Suprapubic skin (tissue), 4 donors: ENCODE data around the gene CUL1. TPM values are rescaled to one million over a fixed set of nuclear protein-coding genes. Genes with fewer than 3 reads are reported as not detected.

Experiments
- DNase-seq, 2 donors: peaks; one replicate each; pipeline ENCODE4 v3.0.0-alpha.2; 2019; ENCODE audit warnings: low spot score in 2 of 2
- H3K27ac ChIP-seq: fragments of 200-600 bp; sonication (generic); one replicate; pipeline ENCODE4 v1.5.1; 2019
- H3K27me3 ChIP-seq: fragments of 200-600 bp; sonication (generic); one replicate; pipeline ENCODE4 v1.5.1; 2019
- H3K36me3 ChIP-seq: fragments of 200-600 bp; sonication (generic); one replicate; pipeline ENCODE4 v1.5.1; 2019
- H3K4me1 ChIP-seq: fragments of 200-600 bp; sonication (generic); one replicate; pipeline ENCODE4 v1.5.1; 2019
- H3K4me3 ChIP-seq: fragments of 200-600 bp; sonication (generic); one replicate; pipeline ENCODE4 v1.5.1; 2019; ENCODE audit warnings: mild to moderate bottlenecking
- H3K9me3 ChIP-seq: fragments of 200-600 bp; sonication (generic); one replicate; pipeline ENCODE4 v1.5.1; 2019
- EP300 ChIP-seq: sonication (generic); formaldehyde crosslinking; IDR thresholded peaks from one replicate; pipeline ENCODE4 v1.6.1; 2017; ENCODE audit warnings: antibody characterized with exemption
- POLR2A ChIP-seq, 2 donors: fragments of 450-650 bp; IDR thresholded peaks; one replicate each; pipeline ENCODE4 v1.6.1; 2017; ENCODE audit warnings: antibody characterized with exemption in 2 of 2, mild to moderate bottlenecking in 2 of 2, moderate library complexity in 2 of 2
- POLR2AphosphoS5 ChIP-seq, 3 donors: sonication (generic); formaldehyde crosslinking; IDR thresholded peaks; one replicate each; pipeline ENCODE4 v1.6.1; 2017; ENCODE audit warnings: antibody characterized with exemption in 3 of 3
- WGBS: methylation state at CpG from one replicate; pipeline ENCODE4 v1.1.5; 2018; 5-methylcytosine and 5-hydroxymethylcytosine counted together
- total RNA-seq, 4 donors: library from RNA; depleted of rRNA; stranded (reverse); fragments of >200 nt; gene quantifications; one replicate each; pipeline ENCODE4 v1.1.0, GENCODE V29; 2016
- TF ChIP-seq, protein P1 (sequence below), 2 donors: fragments of 200-600 bp in 1 of 2; fragments of 450-650 bp in 1 of 2; sonication (generic) in 1 of 2; IDR thresholded peaks; one replicate each; pipeline ENCODE4 v1.5.1; 2016 to 2019; ENCODE audit warnings: antibody characterized with exemption in 2 of 2, mild to moderate bottlenecking in 1 of 2, moderate library complexity in 1 of 2

The CUL1 gene
- total RNA-seq, 4 donors from 2014 or later = 49.6 to 63.0 (median 56.6) TPM

DNA sequence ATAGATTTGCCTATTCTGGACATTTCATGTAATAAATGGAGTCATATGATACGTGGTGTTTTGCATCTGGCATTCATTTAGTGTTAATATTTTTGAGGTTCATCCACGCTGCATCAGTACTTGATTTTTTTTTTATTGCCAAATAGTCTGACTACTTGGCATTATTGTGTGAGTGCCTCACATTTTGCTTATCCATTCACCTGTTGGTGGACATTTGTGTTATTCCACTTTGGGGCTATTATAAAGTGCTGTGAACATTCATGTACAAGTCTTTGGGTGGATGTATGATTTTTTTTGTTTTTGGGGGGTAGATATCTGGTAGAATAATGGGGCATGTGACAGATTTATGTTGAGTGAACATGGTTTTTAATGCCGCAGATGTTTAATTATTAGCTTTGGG, 19.7 kb downstream of the CUL1 start:
- H3K27ac ChIP-seq = no peak overlapping the region
- H3K4me1 ChIP-seq = peaks cover 36% of the 10 kb centered on the region
- H3K36me3 ChIP-seq = no peaks in the 10 kb centered on the region
- 78% methylated on average over 3 of the region's 3 CpGs for WGBS
- H3K4me3 ChIP-seq = no peak overlapping the region
- H3K27me3 ChIP-seq = no peaks in the 10 kb centered on the region
- H3K9me3 ChIP-seq = no peaks in the 10 kb centered on the region
- TF ChIP-seq, protein P1, sequence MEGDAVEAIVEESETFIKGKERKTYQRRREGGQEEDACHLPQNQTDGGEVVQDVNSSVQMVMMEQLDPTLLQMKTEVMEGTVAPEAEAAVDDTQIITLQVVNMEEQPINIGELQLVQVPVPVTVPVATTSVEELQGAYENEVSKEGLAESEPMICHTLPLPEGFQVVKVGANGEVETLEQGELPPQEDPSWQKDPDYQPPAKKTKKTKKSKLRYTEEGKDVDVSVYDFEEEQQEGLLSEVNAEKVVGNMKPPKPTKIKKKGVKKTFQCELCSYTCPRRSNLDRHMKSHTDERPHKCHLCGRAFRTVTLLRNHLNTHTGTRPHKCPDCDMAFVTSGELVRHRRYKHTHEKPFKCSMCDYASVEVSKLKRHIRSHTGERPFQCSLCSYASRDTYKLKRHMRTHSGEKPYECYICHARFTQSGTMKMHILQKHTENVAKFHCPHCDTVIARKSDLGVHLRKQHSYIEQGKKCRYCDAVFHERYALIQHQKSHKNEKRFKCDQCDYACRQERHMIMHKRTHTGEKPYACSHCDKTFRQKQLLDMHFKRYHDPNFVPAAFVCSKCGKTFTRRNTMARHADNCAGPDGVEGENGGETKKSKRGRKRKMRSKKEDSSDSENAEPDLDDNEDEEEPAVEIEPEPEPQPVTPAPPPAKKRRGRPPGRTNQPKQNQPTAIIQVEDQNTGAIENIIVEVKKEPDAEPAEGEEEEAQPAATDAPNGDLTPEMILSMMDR (IDR thresholded peaks at IDR 0.05) = no peak
- TF ChIP-seq POLR2AphosphoS5 (IDR thresholded peaks at IDR 0.05) = no peak
- no peak for TF ChIP-seq POLR2A (IDR thresholded peaks at IDR 0.05)
- TF ChIP-seq EP300 = no peak
- no peak for DNase-seq

DNA sequence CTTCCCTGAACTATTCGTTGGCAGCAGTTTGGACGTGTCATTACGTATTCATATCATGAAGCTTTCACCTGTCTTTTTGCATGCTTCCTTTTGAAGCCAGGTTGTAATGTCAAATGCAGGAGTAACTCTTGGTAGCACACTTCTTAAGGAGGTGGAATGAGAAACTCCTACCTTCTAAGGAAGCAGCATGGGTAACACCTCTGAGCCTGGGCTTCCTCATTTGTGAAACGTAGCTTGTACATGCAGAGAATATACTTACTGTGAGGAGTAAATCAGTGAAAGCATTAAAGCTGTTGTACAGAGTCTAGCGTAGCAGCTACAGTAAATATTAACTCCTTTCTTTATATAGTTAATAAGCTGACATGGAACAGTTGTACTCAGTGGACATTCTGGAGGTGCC, 21.1 kb downstream of the CUL1 start:
- TF ChIP-seq EP300 (no peak), POLR2AphosphoS5 (IDR thresholded peaks at IDR 0.05) (no peak), POLR2A (IDR thresholded peaks at IDR 0.05) (no peak)
- TF ChIP-seq, protein P1 (IDR thresholded peaks at IDR 0.05) = no peak
- no peak overlapping the region for H3K4me3 ChIP-seq
- no peaks in the 10 kb centered on the region for H3K27me3 ChIP-seq
- H3K4me1 ChIP-seq = peaks cover 33% of the 10 kb centered on the region
- WGBS = 60% methylated on average over 5 of the region's 5 CpGs
- H3K36me3 ChIP-seq = no peaks in the 10 kb centered on the region
- H3K27ac ChIP-seq = no peak overlapping the region
- H3K9me3 ChIP-seq = no peaks in the 10 kb centered on the region
- DNase-seq = no peak

DNA sequence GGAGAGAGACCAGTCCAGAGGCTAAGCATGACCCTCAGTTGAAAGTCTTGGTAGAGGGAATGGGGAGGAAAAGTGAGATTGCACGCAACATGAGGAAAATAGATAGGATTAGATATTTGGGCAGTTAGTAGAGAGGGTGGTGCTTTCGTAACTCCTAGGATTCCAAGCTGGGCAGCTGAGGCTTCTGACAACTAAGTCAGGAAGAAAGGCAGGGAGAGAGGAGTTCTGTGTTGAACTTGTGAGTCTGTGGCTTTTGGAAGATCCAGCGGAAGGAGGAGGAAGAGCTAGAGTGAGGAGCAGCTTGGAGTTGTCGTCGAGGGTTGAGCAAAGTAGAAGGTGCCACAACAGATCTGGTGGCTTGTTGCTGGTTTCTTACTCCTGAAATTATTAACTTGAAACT, 21.8 kb downstream of the CUL1 start:
- peaks cover 31% of the 10 kb centered on the region for H3K4me1 ChIP-seq
- DNase-seq = no peak
- 81% methylated on average over 5 of the region's 5 CpGs for WGBS
- TF ChIP-seq POLR2A (IDR thresholded peaks at IDR 0.05) (no peak), EP300 (no peak), POLR2AphosphoS5 (IDR thresholded peaks at IDR 0.05) (no peak)
- TF ChIP-seq, protein P1 (IDR thresholded peaks at IDR 0.05) = no peak
- H3K9me3 ChIP-seq = no peaks in the 10 kb centered on the region
- no peak overlapping the region for H3K4me3 ChIP-seq
- no peak overlapping the region for H3K27ac ChIP-seq
- H3K36me3 ChIP-seq = no peaks in the 10 kb centered on the region
- no peaks in the 10 kb centered on the region for H3K27me3 ChIP-seq

DNA sequence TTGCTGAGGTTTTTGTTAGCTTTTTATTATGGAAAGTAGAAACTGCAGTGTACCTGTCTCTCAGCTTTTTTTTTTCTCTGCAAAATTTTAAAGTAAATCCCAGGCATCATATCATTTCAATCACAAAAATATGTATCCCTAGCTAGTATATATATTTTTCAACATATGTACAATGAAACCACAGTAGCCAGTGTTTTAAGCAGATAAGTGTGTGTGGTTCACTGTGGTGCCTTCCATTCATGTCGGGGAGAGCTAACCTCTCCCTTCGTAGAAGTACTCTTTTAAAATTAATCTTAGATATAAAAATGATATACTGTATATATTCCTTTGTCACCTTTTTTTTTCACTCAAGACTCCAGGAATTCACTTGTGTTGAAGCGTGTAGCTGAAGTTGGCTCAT, 22.7 kb downstream of the CUL1 start:
- H3K27ac ChIP-seq = no peak overlapping the region
- no peak for DNase-seq
- no peaks in the 10 kb centered on the region for H3K9me3 ChIP-seq
- H3K4me3 ChIP-seq = no peak overlapping the region
- H3K27me3 ChIP-seq = no peaks in the 10 kb centered on the region
- no peak for TF ChIP-seq POLR2AphosphoS5 (IDR thresholded peaks at IDR 0.05)
- TF ChIP-seq EP300 = no peak
- H3K4me1 ChIP-seq = peaks cover 38% of the 10 kb centered on the region
- H3K36me3 ChIP-seq = no peaks in the 10 kb centered on the region
- WGBS = 93% methylated on average over 3 of the region's 3 CpGs

DNA sequence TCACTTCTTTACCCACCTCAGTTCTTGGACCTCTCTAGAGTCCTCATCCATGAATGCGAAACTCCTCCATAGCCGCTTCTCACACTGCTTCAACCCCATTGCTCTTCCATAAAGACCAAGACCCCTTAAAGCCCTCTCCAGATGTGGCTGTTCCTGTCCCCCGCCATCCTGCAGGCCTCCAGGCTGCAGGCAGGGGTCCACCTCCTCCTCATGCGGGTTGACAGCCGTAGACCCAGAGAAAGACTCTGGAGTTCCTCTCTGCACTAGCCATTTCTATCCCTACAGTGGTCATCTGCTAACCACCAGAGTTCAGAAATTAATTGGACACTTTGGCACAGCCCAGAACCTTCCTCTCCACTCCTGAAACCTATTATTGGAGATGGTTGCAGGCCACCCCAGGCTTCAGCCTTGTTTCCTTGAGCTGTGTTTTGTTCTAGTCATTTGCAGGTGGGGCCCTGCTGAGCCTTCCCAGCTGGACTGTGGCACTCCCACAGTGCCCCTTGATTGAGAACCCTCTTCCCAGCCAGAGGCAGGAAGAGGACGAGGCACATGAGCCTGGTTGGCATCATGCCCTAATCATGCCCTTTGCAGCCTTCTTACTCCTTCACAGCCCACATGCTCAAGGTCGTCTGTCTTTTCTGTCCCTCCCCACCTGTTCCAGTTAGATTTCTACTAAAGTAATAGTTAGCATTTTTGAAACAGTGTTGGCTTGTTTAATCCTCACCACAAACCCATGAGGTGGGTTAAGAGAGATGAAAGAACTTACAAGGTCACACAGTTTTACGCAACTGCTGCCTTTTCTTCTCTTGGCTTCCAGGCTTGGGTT, 23.9 kb downstream of the CUL1 start:
- H3K27me3 ChIP-seq = no peaks in the 10 kb centered on the region
- H3K9me3 ChIP-seq = no peaks in the 10 kb centered on the region
- TF ChIP-seq, protein P1 (IDR thresholded peaks at IDR 0.05) = no peak
- TF ChIP-seq EP300 (no peak), POLR2A (IDR thresholded peaks at IDR 0.05) (no peak), POLR2AphosphoS5 (IDR thresholded peaks at IDR 0.05) (no peak)
- H3K27ac ChIP-seq = no peak overlapping the region
- H3K4me1 ChIP-seq = peaks cover 38% of the 10 kb centered on the region
- no peak for DNase-seq
- H3K4me3 ChIP-seq = no peak overlapping the region
- WGBS = 79% methylated on average over 8 of the region's 8 CpGs
- no peaks in the 10 kb centered on the region for H3K36me3 ChIP-seq
